ENCODE data around the gene RAB1B. TPM values are rescaled to one million over a fixed set of nuclear protein-coding genes. Genes with fewer than 3 reads are reported as not detected.

The RAB1B gene
- total and polyA plus RNA-seq, 7 donors = 120 to 163 (median 130) TPM

DNA sequence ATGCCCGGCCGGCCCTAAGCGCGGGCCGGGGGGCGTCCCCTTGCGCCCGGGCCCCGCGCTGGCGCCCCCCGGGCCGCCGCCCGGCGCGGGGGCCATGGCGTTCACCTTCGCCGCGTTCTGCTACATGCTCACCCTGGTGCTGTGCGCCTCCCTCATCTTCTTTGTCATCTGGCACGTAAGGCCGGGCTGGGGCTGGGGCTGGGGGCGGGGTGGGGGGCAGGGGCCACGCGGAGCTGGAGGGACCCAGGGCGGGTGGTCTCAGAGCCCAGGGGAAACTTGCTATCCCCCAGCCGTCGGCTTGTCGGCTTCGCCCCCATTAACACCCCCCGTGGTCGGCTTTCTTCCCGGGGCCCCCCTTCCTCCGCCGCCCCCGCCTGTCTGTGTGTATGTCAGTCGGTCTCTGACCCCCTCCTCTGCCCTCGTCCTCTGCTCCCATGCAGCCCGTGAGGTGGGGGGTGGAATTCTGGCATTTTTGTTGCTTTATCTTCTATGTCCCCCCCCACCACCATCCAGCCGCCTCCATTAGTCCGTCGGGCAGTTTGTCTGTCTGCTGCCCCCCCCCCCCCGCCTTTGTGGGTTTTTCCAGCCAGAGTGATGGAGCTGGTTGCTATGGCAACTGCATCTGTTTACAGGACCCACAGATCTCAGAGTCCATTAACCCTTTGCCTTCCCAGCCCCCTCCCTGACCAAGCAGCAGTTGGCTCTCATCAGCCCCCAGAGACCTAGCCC, 10.1 kb downstream of the RAB1B start:
- Histone ChIP-seq H3K4me3 (no peak overlapping the region), H3K9me3 (no peaks in the 10 kb centered on the region), H3K27me3 (ENCODE audit: insufficient read depth in 3 of 3, low read length in 2 of 3) (peaks cover 0 to 7% (median 0%) of the 10 kb centered on the region in 3 donors), H3K4me1 (peaks cover 9% of the 10 kb centered on the region), H3K27ac (no peak overlapping the region), H3K36me3 (ENCODE audit: insufficient read depth in 1 of 2, low read depth in 1 of 2) (peaks cover 3 to 35% of the 10 kb centered on the region in 2 donors)
- ATAC-seq = no peak
- TF ChIP-seq, protein P1, sequence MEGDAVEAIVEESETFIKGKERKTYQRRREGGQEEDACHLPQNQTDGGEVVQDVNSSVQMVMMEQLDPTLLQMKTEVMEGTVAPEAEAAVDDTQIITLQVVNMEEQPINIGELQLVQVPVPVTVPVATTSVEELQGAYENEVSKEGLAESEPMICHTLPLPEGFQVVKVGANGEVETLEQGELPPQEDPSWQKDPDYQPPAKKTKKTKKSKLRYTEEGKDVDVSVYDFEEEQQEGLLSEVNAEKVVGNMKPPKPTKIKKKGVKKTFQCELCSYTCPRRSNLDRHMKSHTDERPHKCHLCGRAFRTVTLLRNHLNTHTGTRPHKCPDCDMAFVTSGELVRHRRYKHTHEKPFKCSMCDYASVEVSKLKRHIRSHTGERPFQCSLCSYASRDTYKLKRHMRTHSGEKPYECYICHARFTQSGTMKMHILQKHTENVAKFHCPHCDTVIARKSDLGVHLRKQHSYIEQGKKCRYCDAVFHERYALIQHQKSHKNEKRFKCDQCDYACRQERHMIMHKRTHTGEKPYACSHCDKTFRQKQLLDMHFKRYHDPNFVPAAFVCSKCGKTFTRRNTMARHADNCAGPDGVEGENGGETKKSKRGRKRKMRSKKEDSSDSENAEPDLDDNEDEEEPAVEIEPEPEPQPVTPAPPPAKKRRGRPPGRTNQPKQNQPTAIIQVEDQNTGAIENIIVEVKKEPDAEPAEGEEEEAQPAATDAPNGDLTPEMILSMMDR (IDR thresholded peaks at IDR 0.05) = no peak
- 4 to 6% (median 5%) methylated on average over 14 to 45 of the region's 45 CpGs for WGBS, 3 donors
- intact Hi-C loops (cut with DNase I) = no loop called here
- peak in 1 of 2 donors; percentile 42 for DNase-seq

DNA sequence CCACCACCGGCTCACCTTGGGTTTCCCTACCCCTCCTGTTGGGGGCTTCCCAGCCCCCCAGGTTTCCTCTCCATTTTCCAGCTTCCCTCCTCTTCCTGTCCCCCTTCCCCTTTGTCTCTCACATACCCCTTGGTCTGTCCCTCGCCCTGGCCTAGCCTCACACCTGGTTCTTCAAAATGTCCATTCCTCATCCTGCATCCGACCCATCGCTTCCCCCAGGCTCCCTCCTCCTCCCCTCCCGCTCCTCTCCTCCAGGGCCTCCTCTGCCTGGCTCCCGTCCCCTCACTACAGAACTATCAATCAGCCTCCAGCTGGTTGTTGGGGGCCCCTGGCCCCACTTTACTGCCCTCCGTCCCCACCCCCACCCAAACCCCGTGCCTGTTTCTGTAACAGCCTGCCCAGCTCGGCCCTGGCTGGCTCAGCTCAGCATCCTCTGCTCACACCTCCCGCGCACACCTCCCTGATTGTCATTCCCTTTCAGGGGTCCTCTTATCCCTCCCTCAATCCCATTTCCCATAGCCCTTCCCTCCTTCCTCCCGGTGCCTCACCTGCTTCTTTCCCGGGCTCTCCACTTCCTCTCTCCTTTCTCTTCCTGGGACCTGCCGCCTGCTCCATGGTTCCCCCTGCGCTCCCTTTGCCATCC, 10.8 kb downstream of the RAB1B start:
- WGBS, 3 donors = 73 to 80% (median 75%) methylated on average over 14 to 15 of the region's 15 CpGs
- DNase-seq = peak in 1 of 2 donors; percentile 44
- ATAC-seq = no peak
- intact Hi-C loops (cut with DNase I) = no loop called here
- Histone ChIP-seq H3K9me3 (no peaks in the 10 kb centered on the region), H3K4me1 (peaks cover 9% of the 10 kb centered on the region), H3K36me3 (ENCODE audit: insufficient read depth in 1 of 2, low read depth in 1 of 2) (peaks cover 5 to 30% of the 10 kb centered on the region in 2 donors), H3K4me3 (no peak overlapping the region), H3K27ac (no peak overlapping the region), H3K27me3 (ENCODE audit: insufficient read depth in 3 of 3, low read length in 2 of 3) (peaks cover 0 to 7% (median 0%) of the 10 kb centered on the region in 3 donors)
- TF ChIP-seq, protein P1 (IDR thresholded peaks at IDR 0.05) = no peak

DNA sequence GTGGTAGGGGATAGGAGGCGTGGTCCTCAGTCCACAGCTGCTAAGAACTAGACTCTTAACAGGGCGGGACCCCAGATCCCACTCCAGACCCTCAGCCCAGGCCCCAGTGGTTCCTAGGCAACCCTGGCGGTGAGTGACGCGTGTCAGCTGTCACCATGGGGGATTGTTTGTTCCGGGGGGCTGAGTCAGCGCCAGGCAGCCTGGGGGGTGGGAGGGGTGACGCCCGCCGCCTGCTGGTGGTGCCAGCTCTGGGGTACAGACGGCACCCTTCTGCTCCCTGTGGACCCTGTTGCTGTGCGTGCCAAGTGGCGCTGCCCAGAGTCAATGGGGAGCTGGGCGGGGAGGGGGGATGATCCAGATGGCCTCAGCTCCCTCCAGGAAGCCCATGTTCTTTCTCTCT, 12.0 kb downstream of the RAB1B start:
- no peak overlapping the region for H3K27ac ChIP-seq
- peaks cover 9 to 30% of the 10 kb centered on the region in 2 donors for H3K36me3 ChIP-seq (ENCODE audit: insufficient read depth in 1 of 2, low read depth in 1 of 2)
- peaks cover 9% of the 10 kb centered on the region for H3K4me1 ChIP-seq
- H3K9me3 ChIP-seq = no peaks in the 10 kb centered on the region
- DNase-seq (no peak), ATAC-seq (no peak)
- WGBS, 3 donors = 53 to 76% (median 62%) methylated on average over 14 of the region's 14 CpGs
- TF ChIP-seq, protein P1 (IDR thresholded peaks at IDR 0.05) = no peak
- H3K4me3 ChIP-seq = no peak overlapping the region
- intact Hi-C loops (cut with DNase I) = no loop called here
- peaks cover 0 to 7% (median 0%) of the 10 kb centered on the region in 3 donors for H3K27me3 ChIP-seq (ENCODE audit: insufficient read depth in 3 of 3, low read length in 2 of 3)

DNA sequence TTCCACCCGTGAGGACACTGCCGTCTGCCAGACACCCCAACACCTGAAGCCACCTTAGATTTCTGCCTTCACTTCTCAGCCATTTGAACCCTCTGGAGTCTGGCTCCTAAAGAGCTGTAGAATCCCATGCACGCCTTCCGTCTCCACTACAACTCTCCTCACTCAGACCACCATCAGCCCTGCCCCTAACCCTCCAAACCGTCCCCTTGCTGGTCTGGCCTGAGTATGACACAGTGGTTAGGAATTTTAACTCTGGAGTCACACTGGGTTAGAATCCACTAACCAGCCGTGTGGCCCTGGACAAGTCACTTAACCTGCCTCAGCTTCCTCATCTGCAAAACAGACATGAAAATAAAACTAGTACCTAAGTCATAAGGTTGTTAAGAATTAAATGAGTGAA, 12.6 kb downstream of the RAB1B start:
- no peak for ATAC-seq
- intact Hi-C loops (cut with DNase I) = no loop called here
- H3K4me1 ChIP-seq = peaks cover 9% of the 10 kb centered on the region

More for the DNA sequence above, 12.6 kb downstream of the RAB1B start:
- H3K36me3 ChIP-seq (ENCODE audit: insufficient read depth in 1 of 2, low read depth in 1 of 2) = peaks cover 9 to 30% of the 10 kb centered on the region in 2 donors
- peaks cover 0 to 7% (median 0%) of the 10 kb centered on the region in 3 donors for H3K27me3 ChIP-seq (ENCODE audit: insufficient read depth in 3 of 3, low read length in 2 of 3)
- 68 to 84% (median 77%) methylated on average over 6 of the region's 6 CpGs for WGBS, 3 donors
- TF ChIP-seq, protein P1 (IDR thresholded peaks at IDR 0.05) = no peak
- no peak overlapping the region for H3K4me3 ChIP-seq
- no peak for DNase-seq
- H3K27ac ChIP-seq = no peak overlapping the region
- no peaks in the 10 kb centered on the region for H3K9me3 ChIP-seq
